NCI-H2081 (cell line): ENCODE data around the gene BMPR1A.

ENCODE experiments used
- DNase-seq, 2 experiments: peaks; one replicate each; lab custom pipeline; 2025; lab: John Stamatoyannopoulos, UW

The BMPR1A gene

GRCh38 chr10:86765548-86765947 is 9.1 kb downstream of the BMPR1A start:
- DNase-seq, result no peak

DNA sequence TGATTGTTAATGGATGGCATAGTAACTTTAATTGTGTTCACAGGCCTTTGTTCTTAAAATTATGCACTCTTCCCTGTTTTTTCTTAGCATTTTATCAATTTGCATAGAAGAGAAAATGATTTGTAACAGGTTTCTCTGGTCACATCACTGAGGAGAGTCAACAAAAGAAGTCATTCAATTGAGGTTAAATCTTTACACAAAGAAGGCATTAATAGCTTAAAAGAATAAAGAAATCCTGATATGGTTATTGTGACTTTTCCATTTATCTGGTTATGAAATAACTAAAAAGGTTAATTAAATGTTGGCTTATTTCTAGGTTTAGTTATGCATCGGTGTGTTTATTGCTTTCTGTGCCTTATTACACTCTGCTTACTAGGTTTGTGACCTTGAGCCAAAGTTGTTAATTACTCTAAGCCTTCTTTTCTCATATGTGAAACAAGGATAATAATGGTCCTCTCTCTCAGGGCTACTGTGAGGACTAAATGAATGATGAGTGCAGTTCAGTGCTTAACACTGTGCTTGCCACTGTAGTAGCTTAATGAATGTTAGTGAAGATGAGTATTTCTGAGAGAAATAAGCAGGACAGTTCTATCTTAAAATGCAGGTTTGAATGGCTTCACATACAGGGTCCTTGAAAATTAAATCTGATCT is 12.1 kb downstream of the BMPR1A start:
- no peak for DNase-seq

DNA sequence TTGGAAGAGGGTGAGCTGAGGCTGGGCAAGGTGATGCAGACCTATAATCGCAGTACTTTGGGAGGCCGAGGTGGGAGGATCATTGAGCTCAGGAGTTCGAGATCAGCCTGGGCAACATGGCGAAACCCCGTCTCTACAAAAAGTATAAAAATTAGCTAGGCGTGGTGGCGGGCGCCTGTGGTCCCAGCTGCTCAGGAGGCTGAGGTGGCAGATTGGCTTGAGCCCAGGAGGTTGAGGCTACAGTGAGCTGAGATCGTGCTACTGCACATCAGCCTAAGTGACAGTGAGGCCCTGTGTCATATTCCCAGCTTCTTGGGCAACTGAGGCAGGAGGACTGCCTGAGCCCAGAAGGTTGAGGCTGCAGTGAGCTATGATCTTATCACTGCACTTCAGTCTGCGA is 13.6 kb downstream of the BMPR1A start:
- DNase-seq, result no peak

- DNase-seq, result no peak
These were observed 14.1 kb downstream of the BMPR1A start for GRCh38 chr10:86770412-86770960.

- DNase-seq, result no peak
These were observed 17.1 kb downstream of the BMPR1A start for GRCh38 chr10:86773498-86773897.

GRCh38 chr10:86775056-86775869 is 18.8 kb downstream of the BMPR1A start:
- DNase-seq, result no peak

DNA sequence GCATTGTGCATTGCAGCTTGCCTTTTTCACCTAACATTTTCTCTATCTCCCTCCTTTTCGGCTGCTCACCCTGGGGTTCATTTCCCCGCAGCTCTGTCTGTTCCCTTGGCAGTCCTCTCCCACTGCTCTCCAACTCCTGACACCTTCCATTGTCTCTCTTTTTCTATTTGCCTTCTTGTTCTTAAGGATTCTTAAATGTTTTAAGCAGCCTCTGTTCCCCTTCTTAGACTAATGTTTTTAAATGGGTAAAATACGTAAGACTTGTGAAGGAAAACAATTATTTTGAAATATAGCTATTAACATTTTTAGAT is 19.4 kb downstream of the BMPR1A start:
- DNase-seq, result no peak

GRCh38 chr10:86779220-86780017 is 23.0 kb downstream of the BMPR1A start:
- DNase-seq, result no peak

DNA sequence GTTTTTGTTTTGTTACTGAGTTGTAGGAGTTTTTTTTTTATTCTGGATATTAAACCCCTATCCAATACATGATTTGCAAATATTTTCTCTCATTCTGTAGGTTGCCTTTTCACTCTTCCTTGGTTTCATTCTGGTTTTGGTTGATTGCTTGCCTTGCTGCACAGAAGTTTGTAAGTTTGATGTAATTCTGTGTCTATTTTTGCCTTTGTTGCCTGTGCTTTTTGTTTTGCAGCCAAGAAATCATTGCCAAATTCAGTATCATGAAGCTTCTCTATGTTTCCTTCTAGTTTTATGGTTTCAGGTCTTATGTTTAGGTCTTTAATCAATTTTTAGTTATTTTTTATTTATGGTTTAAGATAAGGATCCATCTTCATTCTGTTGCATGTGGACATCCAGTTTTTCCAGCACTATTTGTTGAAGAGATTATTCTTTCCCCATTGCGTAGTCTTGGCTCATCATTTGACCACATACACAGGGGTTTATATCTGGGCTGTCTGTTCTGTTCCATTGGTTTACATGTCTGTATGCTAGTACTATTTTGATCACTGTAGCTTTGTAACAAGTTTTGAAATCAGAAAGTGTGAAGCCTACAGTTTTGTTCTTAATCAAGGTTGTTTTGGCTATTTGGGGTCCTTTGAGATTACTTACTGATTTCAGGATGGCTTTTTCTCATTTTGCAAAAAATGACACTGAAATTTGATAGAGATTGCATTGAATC is 26.4 kb downstream of the BMPR1A start:
- no peak for DNase-seq

GRCh38 chr10:86785037-86785436 is 28.6 kb downstream of the BMPR1A start:
- no peak for DNase-seq

- no peak for DNase-seq
These were observed 29.5 kb downstream of the BMPR1A start for GRCh38 chr10:86785968-86786367.

DNA sequence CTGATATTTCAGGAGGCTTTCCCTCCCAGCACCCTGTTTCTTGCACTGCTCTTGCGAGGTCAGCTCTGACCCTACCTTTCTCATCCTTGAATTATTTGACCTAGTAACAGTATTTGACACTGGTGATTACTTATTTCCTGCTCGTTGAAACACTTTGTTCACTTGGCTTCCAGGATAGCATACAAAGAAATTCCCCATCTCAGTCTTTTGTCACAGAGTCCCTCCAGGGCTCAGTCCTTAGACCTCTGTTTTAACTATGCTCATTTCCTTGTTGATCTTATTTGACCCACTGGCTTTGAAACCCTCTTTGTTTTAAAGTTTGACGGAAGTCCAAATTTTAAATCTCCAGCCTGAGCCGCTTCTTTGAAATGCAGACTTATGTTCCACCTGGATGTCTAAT is 29.9 kb downstream of the BMPR1A start:
- DNase-seq, result no peak

DNA sequence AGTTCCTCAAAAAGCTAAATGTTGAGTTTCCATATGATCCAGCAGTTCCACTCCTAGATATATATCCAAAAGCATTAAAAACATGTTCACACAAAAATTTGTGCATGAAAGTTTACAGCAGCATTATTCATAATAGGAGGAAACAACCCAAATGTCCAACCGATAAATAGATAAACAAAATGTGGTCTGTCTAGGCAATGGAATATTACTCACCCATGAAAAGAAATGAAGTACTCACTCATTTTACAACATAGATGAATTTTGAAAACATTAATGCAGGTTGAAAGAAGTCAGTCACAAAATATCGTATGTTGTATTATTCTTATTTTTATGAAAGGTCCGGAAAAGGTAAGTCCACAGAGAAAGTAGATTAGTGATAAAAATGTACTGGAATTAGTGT is 34.0 kb downstream of the BMPR1A start:
- DNase-seq, result no peak

GRCh38 chr10:86792461-86793167 is 36.2 kb downstream of the BMPR1A start:
- DNase-seq, result no peak

GRCh38 chr10:86793696-86794095 is 37.3 kb downstream of the BMPR1A start:
- no peak for DNase-seq

- no peak for DNase-seq
These were observed 38.9 kb downstream of the BMPR1A start for GRCh38 chr10:86795353-86795752.

GRCh38 chr10:86798025-86798424 is 41.6 kb downstream of the BMPR1A start:
- DNase-seq, result no peak

GRCh38 chr10:86798611-86799010 is 42.2 kb downstream of the BMPR1A start:
- DNase-seq, result no peak

- DNase-seq, result no peak
These were observed 42.9 kb downstream of the BMPR1A start for GRCh38 chr10:86799188-86799845.

DNA sequence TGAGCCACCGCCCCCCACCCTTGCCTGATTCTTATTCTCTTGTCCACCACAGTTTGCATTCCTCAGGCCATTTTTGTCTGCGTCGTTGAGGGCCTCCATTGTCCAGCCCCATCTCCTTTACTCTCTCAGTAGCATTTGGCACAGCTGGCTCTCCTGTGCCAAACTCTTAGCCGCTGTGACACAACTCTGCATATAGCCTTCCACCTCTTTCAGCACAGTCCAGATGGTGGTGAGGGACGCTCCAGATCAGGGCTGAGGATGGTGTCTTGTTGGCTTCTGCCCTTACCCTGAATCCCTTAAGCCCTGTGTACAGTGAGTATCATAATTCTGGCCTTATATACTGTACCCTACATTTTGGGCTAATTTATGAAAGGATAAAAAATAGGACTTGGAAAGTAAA is 45.6 kb downstream of the BMPR1A start:
- no peak for DNase-seq
